GM19438 (cell line): Measurements from ENCODE around the gene SGK1.
"Not testable (repeated sequence)": the region's sequence is repeated elsewhere in the genome, so short reads cannot be mapped to it uniquely, and the experiment has no call there.

Source experiments
- ATAC-seq: cut with Tn5 transposase; IDR thresholded peaks from one replicate; pipeline ENCODE4 v1.9.1; 2021; ENCODE audit warnings: low read depth; ENCODE audit not compliant: unreplicated experiment

Gene SGK1

GRCh38 chr6:134256862-134257261, 61.0 kb downstream of the SGK1 start:
- ATAC-seq: no peak

- ATAC-seq: not testable (repeated sequence)
Observed at GRCh38 chr6:134255280-134255679, 62.6 kb downstream of the SGK1 start.

GRCh38 chr6:134254118-134254517, 63.8 kb downstream of the SGK1 start:
- ATAC-seq: no peak

GRCh38 chr6:134253681-134254080, 64.2 kb downstream of the SGK1 start:
- no peak for ATAC-seq

GRCh38 chr6:134251320-134251719, 66.6 kb downstream of the SGK1 start:
- no peak for ATAC-seq

GRCh38 chr6:134250776-134251175, 67.1 kb downstream of the SGK1 start:
- no peak for ATAC-seq

GRCh38 chr6:134249759-134250602, 67.9 kb downstream of the SGK1 start:
- no peak for ATAC-seq

GRCh38 chr6:134249239-134249758, 68.6 kb downstream of the SGK1 start:
- no peak for ATAC-seq

GRCh38 chr6:134247844-134248580, 69.9 kb downstream of the SGK1 start:
- no peak for ATAC-seq

GRCh38 chr6:134247231-134247833, 70.6 kb downstream of the SGK1 start:
- peak; percentile 94 for ATAC-seq

- no peak for ATAC-seq
Observed at GRCh38 chr6:134245706-134246105, 72.2 kb downstream of the SGK1 start.

GRCh38 chr6:134245041-134245440, 72.9 kb downstream of the SGK1 start:
- no peak for ATAC-seq

GRCh38 chr6:134240665-134241431, 77.1 kb downstream of the SGK1 start:
- ATAC-seq: no peak

GRCh38 chr6:134238960-134239795, 78.7 kb downstream of the SGK1 start:
- no peak for ATAC-seq

GRCh38 chr6:134238006-134238405, 79.9 kb downstream of the SGK1 start:
- no peak for ATAC-seq

- ATAC-seq: peak; percentile 87
Observed at GRCh38 chr6:134235937-134236751, 81.8 kb downstream of the SGK1 start.

- not testable (repeated sequence) for ATAC-seq
Observed at GRCh38 chr6:134235334-134235733, 82.6 kb downstream of the SGK1 start.

GRCh38 chr6:134233180-134233955, 84.5 kb downstream of the SGK1 start:
- ATAC-seq: no peak
